ENCODE data around the gene RNF208. TPM values are rescaled to one million over a fixed set of nuclear protein-coding genes. Genes with fewer than 3 reads are reported as not detected.
"Not testable (repeated sequence)": the region's sequence is repeated elsewhere in the genome, so short reads cannot be mapped to it uniquely, and the experiment has no call there.

RNF208 gene
- total and polyA plus RNA-seq, 12 donors = 1.1 to 90.5 (median 12.1) TPM

- peak within 1 kb of the TSS; percentile 81 to 100 (median 93) for H3K27ac ChIP-seq
- TF ChIP-seq POLR2A (IDR thresholded peaks at IDR 0.05) (peak; percentile 100), CTCF (IDR thresholded peaks at IDR 0.05) (peak in 1 of 6 experiments; percentile 31)
- WGBS, 4 donors = 0 to 1% (median 0%) methylated on average over 13 to 67 of the region's 67 CpGs
- H3K4me3 ChIP-seq = peak within 1 kb of the TSS; percentile 47 to 97 (median 72)
- DNase-seq = peak; percentile 99 to 100 (median 100)
- intact Hi-C loops (cut with DNase I) = no loop called here
- H3K4me1 ChIP-seq (replicated peaks in 1 of 2) = peaks cover 7 to 42% of the 10 kb centered on the region in 2 donors
- H3K9me3 ChIP-seq (replicated peaks in 1 of 3) = no peaks in the 10 kb centered on the region
- no peaks in the 10 kb centered on the region for H3K27me3 ChIP-seq
- H3K36me3 ChIP-seq (replicated peaks in 1 of 2) = peaks cover 0 to 18% of the 10 kb centered on the region in 2 donors
Observed at GRCh38 chr9:137240841-137241489, 18.9 kb upstream of the RNF208 start, which contains the start of gene TUBB4B. Gene TUBB4B, plus strand, starts transcription at chr9:137241287. Its CDS starts 74 bp downstream, at chr9:137241361.

- WGBS, 4 donors = 0 to 1% (median 0%) methylated on average over 2 to 58 of the region's 58 CpGs
- peak; percentile 72 to 81 (median 76) for DNase-seq
- Histone ChIP-seq H3K4me1 (replicated peaks in 1 of 2) (peaks cover 7 to 43% of the 10 kb centered on the region in 2 donors), H3K36me3 (replicated peaks in 1 of 2) (peaks cover 0 to 18% of the 10 kb centered on the region in 2 donors), H3K27me3 (no peaks in the 10 kb centered on the region), H3K9me3 (replicated peaks in 1 of 3) (no peaks in the 10 kb centered on the region), H3K4me3 (peak overlapping the region; percentile 25 to 81 (median 49)), H3K27ac (peak overlapping the region; percentile 76 to 97 (median 93))
- TF ChIP-seq CTCF (IDR thresholded peaks at IDR 0.05) (peak in 1 of 6 experiments; percentile 6), POLR2A (IDR thresholded peaks at IDR 0.05) (peak in 1 of 2 donors; percentile 23)
- intact Hi-C loops (cut with DNase I) = no loop called here
Observed at GRCh38 chr9:137240318-137240840, 18.3 kb upstream of the RNF208 start.

GRCh38 chr9:137239541-137240200 is 17.6 kb upstream of the RNF208 start:
- peaks cover 7 to 43% of the 10 kb centered on the region in 2 donors for H3K4me1 ChIP-seq (replicated peaks in 1 of 2)

GRCh38 chr9:137237759-137238726 is 16.0 kb upstream of the RNF208 start:
- intact Hi-C loops (cut with DNase I) = loop anchor here in 1 of 2 donors (10.0 kb wide), 1 partner anchor 453 kb away; no protein-coding TSS in a partner anchor
- peaks cover 0 to 11% of the 10 kb centered on the region in 2 donors for H3K36me3 ChIP-seq (replicated peaks in 1 of 2)
- peaks cover 7 to 36% of the 10 kb centered on the region in 2 donors for H3K4me1 ChIP-seq (replicated peaks in 1 of 2)
- peaks cover 8% of the 10 kb centered on the region for H3K27me3 ChIP-seq
- no peak overlapping the region for H3K27ac ChIP-seq
- H3K4me3 ChIP-seq = no peak overlapping the region
- TF ChIP-seq POLR2A (IDR thresholded peaks at IDR 0.05) (no peak), CTCF (IDR thresholded peaks at IDR 0.05) (no peak)
- no peak for DNase-seq
- H3K9me3 ChIP-seq (replicated peaks in 1 of 3) = no peaks in the 10 kb centered on the region
- 69 to 81% (median 80%) methylated on average over 5 to 13 of the region's 13 CpGs for WGBS, 4 donors

More at GRCh38 chr9:137239541-137240200, 17.6 kb upstream of the RNF208 start:
- H3K27ac ChIP-seq = peak overlapping the region; percentile 76 to 97 (median 93)
- H3K4me3 ChIP-seq = peak overlapping the region in 2 of 4 donors; percentile 51 to 81
- DNase-seq; H3K27me3 ChIP-seq; H3K9me3 ChIP-seq (replicated peaks in 1 of 3): not testable (repeated sequence)
- intact Hi-C loops (cut with DNase I) = loop anchor here in 1 of 2 donors (10.0 kb wide), 1 partner anchor 455 kb away; no protein-coding TSS in a partner anchor
- H3K36me3 ChIP-seq (replicated peaks in 1 of 2) = peaks cover 0 to 18% of the 10 kb centered on the region in 2 donors
- WGBS, 4 donors = 49 to 55% (median 51%) methylated on average over 25 to 27 of the region's 27 CpGs

All from adrenal gland (tissue), 12 donors.